Renal pelvis (tissue), 4 donors: Measurements from ENCODE around the gene PLXDC2. TPM values are rescaled to one million over a fixed set of nuclear protein-coding genes. Genes with fewer than 3 reads are reported as not detected.
"Not testable (repeated sequence)": the region's sequence is repeated elsewhere in the genome, so short reads cannot be mapped to it uniquely, and the experiment has no call there.

Experiments used
- DNase-seq: peaks from one replicate; pipeline ENCODE4 v3.0.0-alpha.2; 2013
- polyA plus RNA-seq, 3 donors: library from polyadenylated mRNA; unstranded; fragments of 120-200 nt; gene quantifications; one replicate each; pipeline ENCODE4 v1.2.1, GENCODE V29; 2013; ENCODE audit not compliant: insufficient read length in 3 of 3

Gene PLXDC2
- polyA plus RNA-seq, 3 donors: 28.1 to 34.0 (median 30.7) TPM

DNA sequence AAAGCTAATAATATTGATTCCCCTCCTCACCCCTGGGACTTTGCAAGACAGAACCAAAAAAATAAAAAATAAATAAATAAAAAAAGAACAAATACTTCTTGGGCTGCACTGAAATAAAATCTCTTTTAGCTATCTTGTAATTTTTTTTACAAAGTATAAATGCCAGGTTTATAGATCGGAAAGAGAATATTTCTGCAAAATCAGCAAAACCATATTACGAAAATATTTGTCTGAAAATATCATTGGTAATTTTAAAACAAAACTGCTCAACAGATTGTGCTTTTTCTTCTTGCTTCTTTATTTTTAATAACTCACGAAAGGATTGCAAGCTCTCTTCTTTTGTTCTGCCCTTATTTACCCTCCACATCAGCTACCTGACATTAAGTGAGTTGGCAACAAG is 213.3 kb downstream of the PLXDC2 start:
- DNase-seq: no peak

DNA sequence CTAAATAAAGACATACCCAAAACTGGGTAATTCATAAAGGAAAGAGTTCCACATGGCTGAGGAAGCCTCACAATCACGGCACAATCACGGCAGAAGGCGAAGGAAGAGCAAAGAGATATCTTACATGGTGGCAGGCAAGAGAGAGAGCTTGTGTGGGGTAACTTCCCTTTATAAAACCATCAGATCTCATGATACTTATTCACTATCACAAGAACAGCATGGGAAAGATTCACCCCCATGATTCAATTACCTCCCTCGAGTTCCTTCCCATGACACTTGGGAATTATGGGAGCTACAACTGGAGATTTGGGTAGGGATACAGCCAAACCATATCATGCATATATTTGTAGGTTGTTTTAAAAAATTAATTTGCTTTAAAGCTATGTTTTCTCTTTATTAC is 217.2 kb downstream of the PLXDC2 start:
- DNase-seq: no peak

DNA sequence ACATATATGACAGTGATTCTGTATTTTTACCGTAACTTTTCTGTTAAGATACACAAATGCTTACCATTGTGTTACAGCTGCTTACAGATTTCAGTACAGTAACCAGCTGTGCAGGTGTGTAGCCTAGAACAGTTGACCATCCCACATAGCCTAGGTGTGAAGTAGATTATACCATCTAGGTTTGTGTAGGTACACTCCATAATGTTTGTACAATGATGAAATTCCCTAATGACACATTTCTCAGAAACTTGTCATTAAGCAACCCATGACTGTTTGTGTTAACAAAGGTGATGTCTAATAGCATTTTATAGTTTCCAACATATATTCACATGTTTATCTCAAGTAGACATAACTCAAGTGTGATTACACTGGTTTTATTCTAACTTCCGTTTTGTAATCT is 218.5 kb downstream of the PLXDC2 start:
- DNase-seq: no peak

DNA sequence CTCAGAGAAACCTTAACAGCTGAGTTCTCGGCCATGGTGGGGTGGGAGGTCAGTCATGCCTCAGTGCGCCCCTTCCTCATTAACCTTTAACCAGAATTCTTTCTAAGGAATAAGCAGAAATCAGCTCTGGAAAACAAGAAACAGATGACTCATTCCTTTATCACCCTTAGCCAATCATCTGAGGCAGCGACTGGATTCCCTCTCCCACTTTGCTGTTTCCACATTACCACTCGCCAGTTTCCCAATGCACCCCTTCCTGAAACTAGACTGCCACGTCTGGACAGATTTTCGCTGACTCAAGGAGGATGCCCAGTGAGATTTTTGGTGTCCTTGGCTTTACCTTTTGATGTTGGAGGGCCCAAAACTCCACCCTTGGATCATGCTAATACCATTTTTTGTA is 223.8 kb downstream of the PLXDC2 start:
- DNase-seq: no peak

DNA sequence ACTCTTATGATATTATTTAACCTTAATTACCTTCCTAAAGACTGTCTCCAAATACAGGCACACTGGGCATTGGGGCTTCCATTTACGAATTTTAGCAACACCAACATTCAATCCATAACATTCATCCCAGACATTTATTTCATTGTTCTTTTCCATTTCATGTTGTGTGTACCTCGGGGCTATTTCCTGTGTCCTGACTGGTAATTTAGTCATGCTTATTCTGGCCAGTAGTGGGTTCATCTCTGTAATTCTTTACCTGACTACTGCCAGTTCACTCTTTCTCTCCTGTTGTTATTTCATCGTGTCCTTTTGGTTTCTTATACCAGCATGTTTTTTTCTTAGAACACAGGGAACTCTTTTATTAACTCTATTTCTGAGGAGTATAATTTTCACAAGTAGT is 225.7 kb downstream of the PLXDC2 start:
- no peak for DNase-seq

DNA sequence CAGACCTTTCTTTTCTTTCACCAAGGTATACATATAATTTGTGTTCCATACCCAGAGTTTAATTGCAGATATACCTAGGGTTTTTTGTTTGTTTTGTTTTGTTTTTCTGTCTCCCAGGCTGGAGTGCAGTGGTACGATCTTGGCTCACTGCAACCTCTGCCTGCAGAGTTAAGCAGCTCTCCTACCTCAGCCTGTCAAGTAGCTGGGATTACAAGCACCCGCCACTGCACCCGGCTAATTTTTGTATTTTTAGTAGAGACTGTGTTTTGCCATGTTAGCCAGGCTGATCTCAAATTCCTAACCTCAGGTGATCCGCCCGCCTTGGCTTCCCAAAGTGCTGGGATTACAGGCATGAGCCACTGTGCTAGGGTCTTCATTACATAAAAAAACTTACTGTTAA is 228.9 kb downstream of the PLXDC2 start:
- not testable (repeated sequence) for DNase-seq

DNA sequence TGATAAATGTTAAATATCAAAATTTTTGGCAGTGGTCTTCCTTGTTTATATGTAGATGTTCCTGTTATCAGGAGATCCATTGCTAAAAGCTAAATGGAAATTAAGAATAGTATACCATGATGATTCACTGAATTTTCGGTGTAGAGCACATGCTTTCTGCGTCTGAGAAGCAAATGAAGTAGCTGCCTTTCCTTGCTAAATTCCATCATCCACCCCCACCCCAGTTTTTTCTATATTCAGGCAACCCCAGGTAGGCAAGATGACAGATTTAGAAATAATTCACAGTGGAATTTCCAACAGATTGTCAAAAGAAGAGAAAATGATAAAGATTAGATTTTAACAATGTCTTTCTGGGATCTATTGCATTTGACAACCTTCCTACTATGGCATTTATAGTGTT is 231.9 kb downstream of the PLXDC2 start:
- no peak for DNase-seq

DNA sequence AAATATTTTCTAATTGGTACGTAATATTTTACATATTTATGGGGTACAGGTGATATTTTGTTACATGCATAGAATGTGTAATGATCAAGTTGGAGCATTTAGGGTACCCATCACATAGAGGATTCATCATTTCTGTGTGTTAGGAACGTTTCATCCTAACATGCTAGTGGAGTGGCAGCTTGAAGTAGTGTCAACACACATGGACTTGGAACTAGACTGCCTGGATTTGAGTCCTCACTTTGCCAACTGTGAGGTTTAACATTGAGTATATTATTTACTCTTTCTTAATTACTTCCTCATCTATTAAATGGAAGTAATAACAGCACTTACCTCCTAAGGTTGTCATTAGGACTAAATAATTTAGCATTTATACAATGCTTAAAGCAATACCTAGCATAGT is 241.9 kb downstream of the PLXDC2 start:
- no peak for DNase-seq

DNA sequence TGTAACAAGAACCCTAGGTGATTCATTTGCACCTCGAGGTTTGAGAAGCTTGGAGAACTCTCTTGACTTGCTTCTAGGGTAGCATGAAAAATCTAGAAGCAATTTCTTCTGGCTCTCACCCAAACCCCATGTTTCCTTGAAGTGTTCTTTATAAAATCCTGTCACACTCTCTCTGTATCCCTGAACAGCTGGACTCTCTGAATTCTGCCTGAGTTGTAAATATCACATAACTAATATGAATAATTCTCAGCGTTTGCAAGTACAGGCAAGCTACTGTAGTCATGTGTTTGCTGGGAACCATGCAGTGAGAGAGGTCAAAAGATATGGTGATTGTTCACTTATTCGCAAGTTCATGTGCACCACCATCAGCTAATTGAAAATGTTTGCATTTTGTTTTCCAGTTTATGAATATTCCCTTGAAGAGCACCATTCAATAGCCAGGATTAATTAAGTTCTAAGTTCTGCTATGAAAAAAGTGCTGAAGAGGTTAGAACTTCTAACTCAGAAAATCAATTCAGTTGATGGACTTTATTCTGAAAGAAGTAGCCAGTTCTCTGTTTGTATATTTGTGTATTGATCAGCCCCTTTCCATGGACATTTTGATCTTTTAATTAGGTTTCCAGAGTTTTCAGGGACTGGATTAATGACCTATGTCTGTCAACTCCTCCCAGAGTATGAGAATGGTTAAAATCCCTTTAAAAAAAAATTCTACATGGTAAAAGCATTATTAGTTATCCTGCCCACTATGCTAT is 243.0 kb downstream of the PLXDC2 start:
- no peak for DNase-seq

DNA sequence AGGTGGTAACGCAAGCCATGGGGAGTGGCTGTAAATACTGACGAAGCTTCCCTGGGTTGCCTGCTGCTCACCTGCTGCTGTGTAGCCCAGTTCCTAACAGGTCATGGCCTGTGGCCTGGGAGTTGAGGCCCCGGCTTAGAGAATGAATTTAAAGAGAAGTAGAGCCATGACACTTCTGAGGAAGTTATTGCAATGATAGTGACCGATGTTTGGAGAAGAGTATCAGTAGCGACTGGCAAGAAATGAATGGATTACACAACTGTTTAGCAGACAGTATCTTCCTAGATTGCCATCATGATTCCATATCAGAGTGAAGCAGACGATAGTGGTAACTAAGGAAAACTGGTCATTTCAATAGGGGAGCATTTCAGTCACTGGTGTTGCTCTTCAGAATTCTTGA is 249.6 kb downstream of the PLXDC2 start:
- DNase-seq: no peak

DNA sequence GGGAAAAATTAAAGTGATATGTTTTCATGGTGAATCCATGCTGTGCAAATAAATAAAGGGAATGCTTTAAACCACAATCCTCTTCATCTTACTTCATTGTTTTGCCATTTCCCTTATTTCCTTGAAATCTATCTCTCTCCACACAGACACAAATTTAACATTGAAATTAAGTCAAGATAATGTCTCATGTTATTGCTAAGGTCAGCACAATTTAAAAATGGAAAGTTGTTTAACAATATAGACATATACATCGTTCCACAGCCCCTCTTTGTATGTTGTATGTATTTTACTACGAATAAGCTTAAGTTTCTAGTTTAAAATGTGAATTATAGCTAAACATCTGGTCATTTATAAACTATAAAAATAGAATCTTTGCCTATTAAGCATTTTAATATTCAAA is 256.9 kb downstream of the PLXDC2 start:
- no peak for DNase-seq

DNA sequence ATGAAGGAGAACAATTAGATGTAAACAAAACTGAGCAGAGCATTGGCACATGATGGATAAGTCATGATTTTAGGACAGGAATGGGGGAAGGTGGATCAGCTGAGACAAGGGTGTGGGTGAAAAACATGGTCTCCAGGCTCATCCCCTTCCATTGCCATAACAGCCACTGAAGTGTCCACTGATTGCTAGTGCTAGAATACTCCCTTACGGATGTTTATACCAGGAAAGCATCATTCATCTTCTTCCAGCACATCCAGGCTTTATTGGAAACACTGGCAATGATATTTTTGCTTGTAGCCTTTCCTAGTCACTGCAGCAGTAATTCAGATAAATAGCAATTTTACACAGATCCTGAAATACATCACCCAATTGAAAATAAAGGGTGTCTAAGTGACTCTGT is 259.5 kb downstream of the PLXDC2 start:
- no peak for DNase-seq

DNA sequence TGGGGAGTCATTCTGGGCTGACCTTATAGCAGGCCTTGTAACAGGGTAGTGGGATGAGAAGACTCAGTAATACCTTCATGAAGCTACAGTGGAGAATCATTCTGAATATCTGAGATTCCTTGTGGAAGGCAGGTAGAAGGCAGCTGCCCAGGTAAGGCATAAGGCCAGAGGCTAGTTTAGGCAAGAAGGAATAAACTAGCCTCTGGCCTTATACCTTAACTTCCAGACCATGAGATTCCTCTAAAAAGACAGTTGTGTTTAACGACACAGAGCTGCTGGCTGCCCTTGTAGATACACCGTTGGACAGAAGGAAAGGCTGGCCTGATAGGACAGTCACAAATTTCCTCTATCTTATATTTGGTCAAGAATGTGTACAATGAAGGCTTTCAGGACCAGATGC is 268.2 kb downstream of the PLXDC2 start:
- DNase-seq: no peak

DNA sequence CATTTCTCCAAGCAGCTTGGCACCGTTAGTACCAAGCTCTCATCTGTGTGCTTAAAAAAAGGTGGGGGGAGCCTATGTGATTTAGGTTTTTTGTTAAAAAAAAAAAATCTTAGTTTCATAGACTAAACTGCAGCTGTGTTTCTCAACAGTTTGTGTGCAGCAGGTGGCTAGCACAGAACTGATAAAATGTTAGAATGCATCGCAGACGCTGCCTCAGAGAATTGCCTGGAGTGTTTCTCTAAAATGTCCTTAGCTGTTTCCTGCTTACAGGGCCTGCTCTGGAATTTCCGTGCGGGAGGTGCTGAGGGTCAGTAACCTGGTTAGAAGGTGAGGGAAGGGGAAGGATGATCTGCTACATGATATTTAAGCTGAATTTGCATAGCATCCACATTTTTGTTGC is 268.9 kb downstream of the PLXDC2 start:
- no peak for DNase-seq

DNA sequence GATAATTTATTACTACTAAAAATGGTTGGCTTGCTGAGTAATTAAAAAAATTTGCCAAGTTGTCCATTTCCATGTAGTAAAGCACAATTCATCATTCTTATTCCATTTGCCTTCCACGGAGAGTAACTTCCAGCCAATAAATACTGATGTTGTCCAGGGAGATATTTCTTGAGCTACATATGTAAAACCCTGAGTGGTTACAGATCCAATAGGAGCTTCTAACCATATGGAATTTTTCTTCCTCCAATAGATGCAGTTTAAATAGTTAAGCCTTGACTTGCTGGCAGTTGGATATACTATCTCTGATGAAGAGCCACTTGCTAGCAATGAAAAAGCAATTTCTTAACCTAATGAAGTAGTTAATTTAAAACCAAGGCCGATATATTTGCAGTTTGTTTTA is 271.1 kb downstream of the PLXDC2 start:
- no peak for DNase-seq

DNA sequence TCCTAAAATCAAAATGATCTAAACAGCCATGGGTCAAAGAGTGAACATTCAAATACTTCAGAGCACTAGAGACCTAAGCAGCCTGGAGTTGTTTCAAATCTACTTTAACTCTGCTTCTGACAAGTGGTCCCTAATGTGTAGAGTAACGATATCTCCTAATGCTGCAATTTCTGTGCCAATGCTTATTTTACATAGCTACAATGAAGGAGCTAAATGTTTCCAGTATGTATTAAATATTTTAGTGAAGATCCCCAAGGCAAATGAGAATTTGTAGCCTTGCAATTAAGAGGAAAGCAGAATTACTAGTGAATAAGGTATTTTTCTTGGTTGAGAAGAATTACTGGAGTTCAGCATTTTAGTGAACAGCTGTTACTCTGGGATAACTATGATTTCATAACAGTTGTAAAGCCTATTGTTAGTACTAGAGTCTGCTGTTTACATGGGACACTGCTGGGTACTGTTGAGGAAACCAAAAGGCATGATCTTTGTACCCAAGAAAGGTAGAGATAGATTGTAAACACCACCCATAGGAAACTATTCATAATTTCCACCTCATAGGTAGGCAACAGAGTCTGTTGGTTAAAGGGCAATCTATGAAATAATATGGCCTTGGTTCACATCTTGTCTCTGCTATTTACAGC is 271.9 kb downstream of the PLXDC2 start:
- no peak for DNase-seq

DNA sequence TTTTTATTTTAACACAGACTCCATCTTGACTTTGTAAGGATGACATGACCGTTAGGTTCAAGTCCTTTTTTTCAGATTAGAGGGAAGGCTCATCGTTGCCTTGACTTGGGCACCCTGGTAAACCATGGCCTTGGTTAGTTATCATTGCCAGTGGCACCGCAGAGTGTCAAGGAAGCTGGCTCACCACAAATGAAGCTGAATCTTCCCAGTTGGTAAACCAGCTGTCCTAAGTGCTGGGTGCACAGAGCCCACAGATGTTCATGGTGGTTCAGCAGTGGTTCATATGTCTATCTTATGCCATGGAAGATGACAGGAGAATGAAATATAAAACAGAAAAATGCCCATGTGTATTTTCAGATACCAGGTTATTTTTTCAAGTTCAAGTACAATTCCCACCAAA is 273.6 kb downstream of the PLXDC2 start:
- no peak for DNase-seq

DNA sequence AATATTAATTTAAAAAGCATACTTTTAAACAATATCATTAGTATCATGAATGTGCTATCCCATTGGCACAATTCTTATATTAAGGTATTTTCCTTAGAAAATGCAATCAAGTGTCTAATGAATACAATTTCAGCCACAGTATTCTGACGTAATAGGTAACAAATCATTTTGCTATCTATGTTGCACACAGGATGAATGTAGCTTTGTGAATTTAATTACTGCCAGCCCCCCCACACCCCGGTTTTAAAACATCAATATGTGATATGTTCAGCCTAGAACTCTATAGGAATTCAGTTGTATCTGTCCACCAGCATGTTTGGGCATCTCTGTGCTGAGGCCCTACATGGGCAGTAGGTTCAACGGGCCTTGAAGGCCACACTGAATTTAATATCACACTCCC is 274.6 kb downstream of the PLXDC2 start:
- DNase-seq: no peak

DNA sequence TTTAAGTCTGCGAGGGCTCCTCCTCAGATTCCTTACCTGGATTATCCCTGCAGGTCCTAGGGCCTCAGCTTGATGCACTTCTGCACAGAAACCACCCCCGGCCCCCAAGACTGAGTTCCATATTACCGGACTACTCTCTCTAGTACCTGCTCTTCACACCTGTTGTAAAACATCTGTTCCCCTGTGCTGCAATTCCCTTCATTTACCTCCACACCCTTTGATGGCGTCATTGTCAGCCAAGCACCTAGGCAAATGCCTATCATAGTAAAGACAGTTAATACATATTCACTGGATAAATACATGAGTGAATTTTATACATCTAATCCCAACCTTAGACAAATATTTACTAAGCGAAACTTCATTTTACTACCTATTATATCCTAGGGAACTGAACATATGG is 275.5 kb downstream of the PLXDC2 start:
- DNase-seq: no peak

DNA sequence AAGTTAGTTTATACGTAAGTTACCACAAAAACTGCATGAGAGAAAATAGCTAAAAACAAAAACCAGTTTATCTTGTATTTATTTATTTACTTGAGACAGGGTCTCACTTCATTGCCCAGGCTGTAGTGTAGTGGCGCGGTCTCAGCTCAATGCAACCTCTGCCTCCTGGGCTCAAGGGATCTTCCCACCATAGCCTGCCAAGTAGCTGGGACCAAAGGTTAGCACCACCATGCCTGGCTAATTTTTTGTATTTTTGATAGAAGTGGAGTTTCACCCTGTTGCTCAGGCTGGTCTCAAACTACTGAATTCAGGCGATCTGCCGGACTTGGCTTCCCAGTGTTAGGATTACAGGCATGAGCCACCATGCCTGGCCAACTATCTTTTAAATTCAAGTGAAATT is 277.4 kb downstream of the PLXDC2 start:
- no peak for DNase-seq

DNA sequence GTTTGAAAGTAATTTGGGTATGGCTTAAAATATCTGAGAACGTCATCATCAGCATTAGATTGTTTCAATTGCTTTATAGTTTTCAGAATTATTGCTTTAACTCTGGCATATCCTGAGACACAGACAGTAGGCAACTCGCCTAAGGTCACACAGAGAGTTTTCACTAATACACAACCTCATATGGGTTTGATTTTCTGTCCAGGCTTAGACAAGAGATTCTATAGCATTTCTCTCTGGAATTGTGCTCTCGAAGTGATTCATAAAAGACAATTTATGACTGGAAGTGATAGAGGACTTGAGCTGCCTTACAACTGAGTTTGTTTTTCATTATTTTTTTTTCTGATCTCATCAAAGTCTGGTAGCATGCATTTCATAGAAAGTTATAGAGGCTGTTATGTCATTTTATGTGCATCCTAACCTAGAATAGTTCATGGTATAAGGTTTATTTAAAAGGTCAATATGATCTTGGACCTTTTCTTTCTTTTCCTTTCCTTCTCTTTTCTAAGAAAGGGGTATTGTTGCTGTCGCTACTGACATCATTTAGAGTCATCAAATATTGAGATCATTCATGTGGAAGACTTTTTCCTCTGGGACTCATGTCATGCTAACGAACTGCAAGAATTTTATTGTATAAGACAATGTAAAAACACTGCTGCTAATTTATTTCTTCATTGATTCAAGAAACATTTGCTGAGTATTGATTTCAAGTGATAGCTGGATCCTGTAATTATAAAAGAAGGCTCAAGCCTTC is 278.2 kb downstream of the PLXDC2 start:
- no peak for DNase-seq

DNA sequence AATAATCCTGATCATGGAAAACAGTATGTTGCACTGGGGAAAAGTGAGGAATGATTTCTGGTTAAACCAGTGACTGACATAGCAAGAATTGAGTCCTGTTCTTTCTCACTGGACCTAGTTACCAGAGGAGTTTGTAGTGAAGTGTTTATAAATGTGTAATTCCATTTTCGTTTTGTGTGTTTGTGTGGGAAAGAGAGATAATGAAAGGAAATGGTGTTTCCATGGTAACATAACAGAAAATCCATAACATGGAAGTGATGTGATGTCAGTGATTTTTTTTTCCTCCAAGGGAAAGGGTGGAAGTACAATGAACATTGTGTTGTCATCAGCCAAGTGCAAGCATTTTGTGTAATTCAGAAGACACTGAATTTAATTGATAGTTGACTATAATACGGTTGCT is 283.9 kb downstream of the PLXDC2 start:
- DNase-seq: no peak

DNA sequence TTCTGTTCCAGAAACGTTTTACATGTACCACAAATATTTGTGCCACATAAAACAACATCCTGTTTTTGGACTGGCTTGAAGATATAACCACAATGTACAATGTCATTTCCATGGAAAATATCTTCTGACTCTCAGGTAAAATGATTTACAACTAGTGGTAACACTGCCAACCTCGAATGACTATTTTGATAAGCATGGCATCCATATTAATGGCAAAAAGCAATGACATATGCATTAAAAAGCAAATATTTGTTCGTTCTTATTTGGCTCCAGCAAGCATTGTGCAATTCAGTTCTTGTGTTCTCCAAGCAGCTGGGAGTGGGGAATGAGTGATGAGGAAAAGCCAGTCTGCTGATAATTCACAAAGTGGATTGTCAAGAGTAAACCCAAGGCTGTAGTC is 289.0 kb downstream of the PLXDC2 start:
- DNase-seq: no peak
